Measurements from ENCODE around the gene ZNF148.

ZNF148 gene

DNA sequence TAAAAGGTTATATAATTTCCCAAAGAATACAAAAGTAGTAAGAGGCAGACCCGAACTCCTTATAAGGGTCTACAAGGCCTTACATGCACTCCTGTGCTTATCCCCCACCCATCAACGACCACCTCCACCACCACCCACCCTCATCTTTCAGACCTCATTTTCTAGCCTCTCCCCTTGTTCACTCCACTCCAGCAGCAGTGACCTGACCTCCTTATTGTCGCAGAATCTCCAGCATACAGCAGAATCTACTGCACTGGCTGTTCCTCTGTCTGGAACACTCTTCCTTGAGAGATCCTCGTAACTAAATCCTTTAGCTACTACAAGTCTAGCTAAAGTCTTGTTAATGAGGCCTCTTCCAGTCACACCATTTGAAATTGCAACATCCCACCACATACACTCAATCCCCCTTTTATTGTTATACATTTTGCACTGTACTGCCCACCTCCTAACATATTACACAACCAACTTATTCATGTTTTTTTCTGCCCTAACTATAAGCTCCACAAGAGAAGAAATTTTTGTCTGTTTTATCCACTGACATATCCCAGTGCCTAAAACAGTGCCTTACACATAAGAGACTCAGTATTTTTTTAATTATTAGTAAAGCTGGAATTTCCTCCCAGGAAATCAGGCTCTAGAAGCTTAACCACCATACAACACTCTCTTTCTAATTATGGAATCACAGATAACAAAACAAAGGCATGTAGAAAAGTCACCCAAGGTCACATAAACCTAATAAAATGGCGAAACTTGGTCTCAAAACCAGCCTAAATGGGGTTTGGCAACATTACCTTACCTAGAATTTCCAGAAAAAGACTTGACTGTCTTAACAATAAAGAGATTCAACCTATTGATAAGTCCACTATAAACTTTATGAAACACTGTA, 40.2 kb downstream of the ZNF148 start:
- Histone ChIP-seq H4K20me1 (ENCODE audit: insufficient read depth, low read length) (peaks cover 19% of the 10 kb centered on the region; the same call in 1 of the 2 replicates), H3K79me2 (ENCODE audit: insufficient read depth, low read length) (peaks cover 99% of the 10 kb centered on the region), H3K9me3 (ENCODE audit: insufficient read depth, low read length, severe bottlenecking) (no peaks in the 10 kb centered on the region), H2AFZ (ENCODE audit: low read depth, low read length) (no peak overlapping the region), H3K27ac (ENCODE audit: low read length) (no peak overlapping the region), H3K4me2 (ENCODE audit: insufficient read depth, low read length) (no peak overlapping the region), H3K27me3 (ENCODE audit: insufficient read depth, low read length, poor library complexity) (no peaks in the 10 kb centered on the region), H3K9ac (ENCODE audit: low read depth, low read length) (no peak overlapping the region), H3K4me1 (ENCODE audit: insufficient read depth, low read length) (no peaks in the 10 kb centered on the region), H3K36me3 (ENCODE audit: insufficient read depth, low read length) (0 out of 2 replicates have a peak, but pooled peaks cover 3% of the 10 kb centered on the region), H3K4me3 (ENCODE audit: low read depth in 1 of 2, low read length in 2 of 2) (no peak overlapping the region)
- ATAC-seq (ENCODE audit: insufficient read depth, low read depth): no peak
- DNase-seq: no peak
- TF ChIP-seq CTCF (IDR thresholded peaks at IDR 0.05; ENCODE audit: borderline replicate concordance, extremely low read depth, low read length, poor library complexity, severe bottlenecking): no peak
- TF ChIP-seq EZH2 (IDR thresholded peaks at IDR 0.05; ENCODE audit: borderline replicate concordance, low read depth, low read length, severe bottlenecking): no peak

DNA sequence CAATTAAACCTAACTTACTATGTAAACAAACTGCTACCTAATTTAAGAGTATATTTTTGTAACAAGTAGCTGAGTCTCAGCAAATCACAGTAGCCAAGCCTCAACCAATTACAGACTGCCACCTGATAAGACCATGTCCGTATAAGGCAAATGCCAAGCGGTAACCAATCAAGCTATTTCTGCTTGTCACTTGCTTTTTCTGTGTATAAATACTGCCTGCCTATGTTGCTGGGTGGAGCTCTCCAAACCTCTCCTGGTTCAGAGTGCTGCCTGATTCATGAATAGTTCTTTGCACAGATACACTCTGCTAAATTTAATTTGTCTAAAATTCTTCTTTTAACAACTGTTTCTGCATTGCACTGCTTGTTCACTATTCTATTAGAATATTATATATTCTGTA, 42.6 kb downstream of the ZNF148 start:
- no peak for ATAC-seq (ENCODE audit: insufficient read depth, low read depth)
- no peak for DNase-seq

DNA sequence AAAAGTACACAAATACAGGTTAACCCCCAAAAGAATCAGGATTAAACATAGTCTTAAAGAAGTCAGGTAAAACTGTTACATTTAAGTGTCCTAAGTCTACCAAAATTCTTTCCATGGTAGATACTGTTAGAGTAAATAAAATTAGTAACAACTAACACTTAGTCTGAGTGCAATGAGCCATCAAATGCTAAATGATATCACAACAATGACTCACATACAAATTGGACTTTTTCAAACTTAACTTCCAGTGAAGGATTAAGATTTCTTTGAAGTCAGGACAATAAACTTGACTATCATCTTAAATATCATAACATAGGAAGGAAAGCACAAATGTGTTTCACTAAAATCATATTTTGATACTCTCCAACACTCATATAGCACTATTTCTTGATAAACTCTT, 43.9 kb downstream of the ZNF148 start:
- peaks cover 14% of the 10 kb centered on the region; the same call in 1 of the 2 replicates for H4K20me1 ChIP-seq (ENCODE audit: insufficient read depth, low read length)
- H3K27me3 ChIP-seq (ENCODE audit: insufficient read depth, low read length, poor library complexity): no peaks in the 10 kb centered on the region
- no peak overlapping the region for H3K4me2 ChIP-seq (ENCODE audit: insufficient read depth, low read length)
- peaks cover 86% of the 10 kb centered on the region for H3K79me2 ChIP-seq (ENCODE audit: insufficient read depth, low read length)
- no peak overlapping the region for H2AFZ ChIP-seq (ENCODE audit: low read depth, low read length)
- H3K4me3 ChIP-seq (ENCODE audit: low read depth in 1 of 2, low read length in 2 of 2): no peak overlapping the region
- no peak overlapping the region for H3K27ac ChIP-seq (ENCODE audit: low read length)
- no peaks in the 10 kb centered on the region for H3K9me3 ChIP-seq (ENCODE audit: insufficient read depth, low read length, severe bottlenecking)
- DNase-seq (no peak), ATAC-seq (ENCODE audit: insufficient read depth, low read depth) (no peak)
- H3K9ac ChIP-seq (ENCODE audit: low read depth, low read length): no peak overlapping the region
- peaks cover 21% of the 10 kb centered on the region for H3K36me3 ChIP-seq (ENCODE audit: insufficient read depth, low read length)
- no peak for TF ChIP-seq EZH2 (IDR thresholded peaks at IDR 0.05; ENCODE audit: borderline replicate concordance, low read depth, low read length, severe bottlenecking)
- TF ChIP-seq CTCF (IDR thresholded peaks at IDR 0.05; ENCODE audit: borderline replicate concordance, extremely low read depth, low read length, poor library complexity, severe bottlenecking): no peak
- H3K4me1 ChIP-seq (ENCODE audit: insufficient read depth, low read length): no peaks in the 10 kb centered on the region

More for the DNA sequence above, 42.6 kb downstream of the ZNF148 start:
- Histone ChIP-seq H3K27ac (ENCODE audit: low read length) (no peak overlapping the region), H3K4me1 (ENCODE audit: insufficient read depth, low read length) (no peaks in the 10 kb centered on the region), H3K27me3 (ENCODE audit: insufficient read depth, low read length, poor library complexity) (no peaks in the 10 kb centered on the region), H3K79me2 (ENCODE audit: insufficient read depth, low read length) (peaks cover 88% of the 10 kb centered on the region), H4K20me1 (ENCODE audit: insufficient read depth, low read length) (peaks cover 14% of the 10 kb centered on the region; the same call in 1 of the 2 replicates), H3K4me3 (ENCODE audit: low read depth in 1 of 2, low read length in 2 of 2) (no peak overlapping the region), H3K9ac (ENCODE audit: low read depth, low read length) (no peak overlapping the region), H3K36me3 (ENCODE audit: insufficient read depth, low read length) (peaks cover 13% of the 10 kb centered on the region; the same call in 1 of the 2 replicates), H2AFZ (ENCODE audit: low read depth, low read length) (no peak overlapping the region), H3K9me3 (ENCODE audit: insufficient read depth, low read length, severe bottlenecking) (no peaks in the 10 kb centered on the region), H3K4me2 (ENCODE audit: insufficient read depth, low read length) (no peak overlapping the region)
- TF ChIP-seq CTCF (IDR thresholded peaks at IDR 0.05; ENCODE audit: borderline replicate concordance, extremely low read depth, low read length, poor library complexity, severe bottlenecking) (no peak), EZH2 (IDR thresholded peaks at IDR 0.05; ENCODE audit: borderline replicate concordance, low read depth, low read length, severe bottlenecking) (no peak)
